K562 (cell line): ENCODE results near the gene TKT. TPM values are rescaled to one million over a fixed set of nuclear protein-coding genes. Genes with fewer than 3 reads are reported as not detected.

Experiments
- CEBPZ ChIP-seq: fragments of 150-350 bp; IDR thresholded peaks from 2 replicates; pipeline ENCODE4 v1.6.1; 2014; ENCODE audit warnings: low read depth, mild to moderate bottlenecking, low read length, borderline replicate concordance
- E2F3 ChIP-seq: fragments of 250-450 bp; sonication (Bioruptor Pico); IDR thresholded peaks from 2 replicates; pipeline ENCODE4 v1.4.0; 2020; ENCODE audit warnings: mild to moderate bottlenecking
- ERF ChIP-seq: fragments of 450-650 bp; formaldehyde crosslinking; IDR thresholded peaks from 2 replicates; pipeline ENCODE4 v1.4.0; 2020; ENCODE audit warnings: mild to moderate bottlenecking, mixed read lengths
- GTF2A2 ChIP-seq: IDR thresholded peaks from 2 replicates; pipeline ENCODE4 v1.6.1; 2016; ENCODE audit warnings: mild to moderate bottlenecking, missing genetic modification characterization, missing compliant biosample characterization
- PBX2 ChIP-seq, 2 experiments: IDR thresholded peaks in 1 of 2; conservative IDR thresholded peaks in 1 of 2; 2 replicates each; pipeline ENCODE4 v1.6.1; 2016; ENCODE audit warnings: low read depth in 2 of 2, mild to moderate bottlenecking in 1 of 2, missing compliant biosample characterization in 1 of 2, missing genetic modification characterization in 1 of 2, moderate library complexity in 1 of 2
- RFX1 ChIP-seq: fragments of 450-650 bp; IDR thresholded peaks from 2 replicates; pipeline ENCODE4 v1.6.1; 2016; ENCODE audit warnings: mild to moderate bottlenecking, moderate library complexity
- RREB1 ChIP-seq: fragments of 250-450 bp; sonication (Bioruptor Pico); IDR thresholded peaks from 2 replicates; pipeline ENCODE4 v1.4.0; 2020
- SMARCA4 ChIP-seq: fragments of 450-650 bp; IDR thresholded peaks from 2 replicates; pipeline ENCODE4 v1.6.1; 2016
- SNRNP70 ChIP-seq: fragments of 200-400 bp; formaldehyde crosslinking; optimal IDR thresholded peaks from 2 replicates; pipeline ENCODE3; 2017; ENCODE audit warnings: low read depth, low read length
- TAF15 ChIP-seq: fragments of 200-400 bp; formaldehyde crosslinking; IDR thresholded peaks from 2 replicates; pipeline ENCODE4 v1.6.1; 2017; ENCODE audit warnings: mild to moderate bottlenecking, low read depth, low read length, moderate library complexity
- TAF7 ChIP-seq: fragments of 450-650 bp; IDR thresholded peaks from 2 replicates; pipeline ENCODE4 v1.6.1; 2016; ENCODE audit warnings: missing genetic modification characterization, missing compliant biosample characterization
- TCF7 ChIP-seq: sonication (generic); IDR thresholded peaks from 2 replicates; pipeline ENCODE4 v1.6.1; 2016; ENCODE audit warnings: antibody characterized with exemption, borderline replicate concordance
- YBX1 ChIP-seq: fragments of 450-650 bp; IDR thresholded peaks from 2 replicates; pipeline ENCODE4 v1.7.1; 2016; ENCODE audit warnings: mild to moderate bottlenecking
- ZNF197 ChIP-seq: fragments of 200-800 bp; sonication (Bioruptor generic); IDR thresholded peaks from 2 replicates; pipeline ENCODE4 v1.6.1; 2016; ENCODE audit warnings: low read depth, missing genetic modification characterization, missing compliant biosample characterization
- ZNF324 ChIP-seq: fragments of 250-450 bp; sonication (Bioruptor Pico); IDR thresholded peaks from 2 replicates; pipeline ENCODE4 v1.4.0; 2020; ENCODE audit warnings: mild to moderate bottlenecking
- ZNF764 ChIP-seq: fragments of 250-450 bp; sonication (Bioruptor Pico); IDR thresholded peaks from 2 replicates; pipeline ENCODE4 v1.4.0; 2020; ENCODE audit warnings: low read depth, mild to moderate bottlenecking, moderate library complexity
- ZNF785 ChIP-seq: fragments of 250-450 bp; sonication (Bioruptor Pico); IDR thresholded peaks from 2 replicates; pipeline ENCODE4 v1.4.0; 2020; ENCODE audit warnings: mild to moderate bottlenecking
- polyA plus RNA-seq, 8 experiments: library from polyadenylated mRNA; depleted of rRNA in 4 of 8; stranded (reverse) in 5 of 8; unstranded in 3 of 8; fragments of >200 nt; fragmentation: Nextera tagmentation in 2 of 8; fragmentation: Illumina TruSeq in 1 of 8; extraction: Ambion mirVana in 2 of 8; extraction: Trizol in 1 of 8; gene quantifications; 2 replicates each; pipeline versions ENCODE4 v1.2.1 to v1.2.3, GENCODE V29; 2011 to 2014; ENCODE audit warnings: inconsistent platforms in 1 of 8, missing spikeins in 1 of 8
- total RNA-seq, 7 experiments: library from RNA; depleted of rRNA in 6 of 7; stranded (reverse); fragments of >200 nt in 6 of 7; fragmentation: Illumina TruSeq in 2 of 7; extraction: Trizol in 2 of 7; gene quantifications; 2 replicates each; pipeline versions ENCODE4 v1.2.1 to v1.2.3, GENCODE V29; 2011 to 2021; ENCODE audit warnings: low replicate concordance in 1 of 7

The TKT gene
- total and polyA plus RNA-seq, 9 of the 15 experiments (the other 6 are each of a cell fraction or from before 2014, with no cell fraction given), result 58.1 to 401 (median 187) TPM

- TF ChIP-seq PBX2 (CRISPR knock-in tag; IDR thresholded peaks at IDR 0.05; ENCODE audit: low read depth) (no peak), PBX2 (tag; conservative IDR thresholded peaks at IDR 0.05; ENCODE audit: low read depth) (no peak), RFX1 (no peak), ZNF764 (no peak), YBX1 (no peak), SNRNP70 (no peak), GTF2A2 (tag) (no peak), ZNF197 (CRISPR knock-in tag) (no peak), TAF15 (no peak), E2F3 (CRISPR knock-in tag) (0 out of 2 replicates have a peak, but pooled peaks have one; percentile 32), TAF7 (tag) (no peak), SMARCA4 (no peak), ZNF324 (CRISPR knock-in tag) (no peak), RREB1 (CRISPR knock-in tag) (no peak), CEBPZ (no peak), ZNF785 (no peak), ERF (CRISPR knock-in tag) (peak; percentile 64; the same call in 1 of the 2 replicates), TCF7 (no peak)
Observed at GRCh38 chr3:53236112-53236841, 19.5 kb downstream of the TKT start (continued).
